GM19025 (cell line): Measurements from ENCODE around the gene IL18BP.

ENCODE experiments used
- ATAC-seq: cut with Tn5 transposase; IDR thresholded peaks from one replicate; pipeline ENCODE4 v1.9.1; 2021; ENCODE audit warnings: mild to moderate bottlenecking, low read depth, moderate library complexity; ENCODE audit not compliant: unreplicated experiment

IL18BP gene

DNA sequence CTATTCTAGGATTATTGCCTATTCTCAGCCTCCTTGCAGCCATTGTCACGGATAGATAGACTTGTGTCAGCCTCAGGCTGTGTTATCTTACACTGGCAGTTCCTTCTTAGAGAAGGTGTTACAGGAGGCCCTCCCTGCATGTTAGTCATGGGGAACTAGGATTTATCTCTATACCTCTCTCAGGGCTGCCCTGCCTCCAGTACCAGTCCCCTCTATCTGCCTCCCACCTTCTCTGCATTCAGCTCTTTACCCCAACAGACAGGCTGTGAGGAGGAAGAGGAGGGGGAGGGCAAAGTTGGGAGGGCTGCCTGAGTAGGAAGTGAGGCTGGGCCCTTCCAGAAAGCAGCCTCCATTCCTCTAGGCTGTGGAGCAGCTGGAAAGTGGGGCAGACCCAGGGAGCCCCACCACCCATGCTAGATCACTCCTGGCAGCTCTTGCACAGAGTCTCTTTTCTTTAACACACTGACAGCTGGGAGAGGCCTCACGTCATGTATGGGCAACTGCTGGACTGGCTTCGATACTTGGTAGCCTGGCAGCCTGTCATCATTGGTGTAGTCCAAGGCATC is 2.9 kb upstream of the IL18BP start:
- no peak for ATAC-seq

DNA sequence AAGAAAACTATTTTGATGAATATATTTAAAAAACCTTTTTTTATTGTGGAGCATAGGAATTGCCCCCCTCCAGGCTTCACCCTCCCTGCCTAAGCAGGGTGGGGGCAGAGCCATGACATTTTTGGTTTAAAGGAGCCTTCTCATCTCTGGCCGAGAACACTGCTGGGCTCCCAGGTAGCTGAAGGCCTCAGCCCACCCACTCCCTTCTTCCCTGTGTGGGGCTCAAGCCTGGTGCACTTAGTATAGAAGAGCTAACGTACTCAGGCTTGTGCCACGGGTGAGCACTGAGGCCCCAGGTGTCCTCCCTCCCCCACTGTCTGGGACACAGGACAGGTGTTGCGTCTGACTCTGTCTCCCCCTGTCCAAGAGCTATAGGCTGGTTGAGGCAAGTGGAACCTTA is 2.2 kb upstream of the IL18BP start:
- no peak for ATAC-seq

DNA sequence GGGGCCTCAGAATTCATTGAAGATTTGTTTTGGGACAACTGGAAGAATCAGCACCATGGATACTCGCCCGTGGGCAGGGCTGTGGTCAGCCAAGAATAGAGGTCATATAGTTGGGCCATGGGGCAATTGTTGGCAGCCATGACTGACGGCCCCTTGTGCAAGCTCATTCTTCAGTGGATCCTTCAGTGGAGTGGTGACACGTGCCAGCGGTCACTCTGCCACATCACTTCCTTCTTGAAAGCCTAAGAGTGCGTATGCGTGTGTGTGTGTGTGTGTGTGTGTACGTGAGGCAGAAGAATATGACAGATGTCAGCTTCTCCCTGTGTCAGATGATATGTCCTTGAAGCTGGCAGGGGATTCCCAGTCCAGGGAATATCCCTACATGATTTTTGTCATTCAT is 1.8 kb upstream of the IL18BP start:
- no peak for ATAC-seq

DNA sequence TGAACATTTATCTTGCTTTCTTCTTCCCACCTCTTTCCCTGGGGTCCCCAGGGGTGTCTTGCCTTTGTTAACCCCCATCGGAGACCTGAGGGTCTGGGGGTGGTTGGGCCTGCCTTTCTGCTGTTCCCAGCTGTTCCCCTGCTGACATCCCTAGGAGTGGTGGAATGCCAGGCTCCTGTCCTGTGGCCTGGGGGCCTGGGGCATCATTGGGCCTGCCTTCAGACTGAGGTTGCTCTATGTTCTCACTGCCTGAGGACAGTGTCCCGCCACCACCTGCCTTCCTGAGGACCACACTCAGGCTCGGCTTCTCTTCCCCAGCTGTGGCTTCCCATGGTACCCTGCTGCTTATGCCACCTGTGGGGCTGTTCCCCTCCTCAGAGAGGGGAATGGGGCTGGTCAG is 1.1 kb upstream of the IL18BP start:
- no peak for ATAC-seq

DNA sequence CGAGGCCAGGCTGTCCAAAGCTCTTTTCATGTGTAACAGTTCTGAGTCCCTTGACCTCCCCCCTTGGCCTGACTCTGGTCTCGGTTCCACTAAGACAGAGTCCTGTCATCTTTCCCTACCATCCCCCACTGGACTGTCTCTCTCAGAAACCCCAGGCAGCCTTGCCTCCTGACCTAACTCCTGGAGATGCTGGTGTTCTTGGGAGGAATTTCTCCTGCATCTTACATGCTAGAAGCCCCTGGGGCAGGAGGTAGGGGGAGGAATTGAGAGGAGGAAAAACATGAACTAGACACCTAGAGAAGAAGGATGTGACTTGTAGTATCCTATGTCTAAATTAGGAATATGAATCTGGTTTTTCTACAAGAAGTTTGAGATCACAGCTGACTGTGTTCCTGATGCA is 648 bp upstream of the IL18BP start:
- ATAC-seq, result no peak

DNA sequence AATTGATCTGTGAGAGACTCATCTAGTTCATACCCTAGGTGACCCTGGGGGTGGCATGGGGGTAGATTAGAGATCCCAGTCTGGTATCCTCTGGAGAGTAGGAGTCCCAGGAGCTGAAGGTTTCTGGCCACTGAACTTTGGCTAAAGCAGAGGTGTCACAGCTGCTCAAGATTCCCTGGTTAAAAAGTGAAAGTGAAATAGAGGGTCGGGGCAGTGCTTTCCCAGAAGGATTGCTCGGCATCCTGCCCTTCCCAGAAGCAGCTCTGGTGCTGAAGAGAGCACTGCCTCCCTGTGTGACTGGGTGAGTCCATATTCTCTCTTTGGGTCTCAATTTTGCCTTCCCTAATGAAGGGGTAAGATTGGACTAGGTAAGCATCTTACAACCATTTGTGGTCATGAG is 653 bp downstream of the IL18BP start:
- no peak for ATAC-seq

DNA sequence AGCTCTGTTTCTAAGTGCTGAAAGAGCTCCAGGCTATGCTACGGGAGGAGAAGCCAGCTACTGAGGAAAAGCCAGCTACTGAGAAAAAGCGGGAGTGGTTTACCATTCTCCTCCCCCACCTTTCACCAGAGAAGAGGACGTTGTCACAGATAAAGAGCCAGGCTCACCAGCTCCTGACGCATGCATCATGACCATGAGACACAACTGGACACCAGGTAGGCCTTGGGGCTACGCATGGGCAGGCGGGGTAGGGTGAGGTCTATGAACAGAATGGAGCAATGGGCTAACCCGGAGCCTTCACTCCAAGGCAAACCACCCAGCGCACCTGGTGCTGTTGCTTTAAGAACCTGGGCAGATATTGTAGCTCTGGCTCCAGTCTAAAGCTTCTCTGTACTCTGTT is 1.1 kb downstream of the IL18BP start:
- ATAC-seq, result no peak

DNA sequence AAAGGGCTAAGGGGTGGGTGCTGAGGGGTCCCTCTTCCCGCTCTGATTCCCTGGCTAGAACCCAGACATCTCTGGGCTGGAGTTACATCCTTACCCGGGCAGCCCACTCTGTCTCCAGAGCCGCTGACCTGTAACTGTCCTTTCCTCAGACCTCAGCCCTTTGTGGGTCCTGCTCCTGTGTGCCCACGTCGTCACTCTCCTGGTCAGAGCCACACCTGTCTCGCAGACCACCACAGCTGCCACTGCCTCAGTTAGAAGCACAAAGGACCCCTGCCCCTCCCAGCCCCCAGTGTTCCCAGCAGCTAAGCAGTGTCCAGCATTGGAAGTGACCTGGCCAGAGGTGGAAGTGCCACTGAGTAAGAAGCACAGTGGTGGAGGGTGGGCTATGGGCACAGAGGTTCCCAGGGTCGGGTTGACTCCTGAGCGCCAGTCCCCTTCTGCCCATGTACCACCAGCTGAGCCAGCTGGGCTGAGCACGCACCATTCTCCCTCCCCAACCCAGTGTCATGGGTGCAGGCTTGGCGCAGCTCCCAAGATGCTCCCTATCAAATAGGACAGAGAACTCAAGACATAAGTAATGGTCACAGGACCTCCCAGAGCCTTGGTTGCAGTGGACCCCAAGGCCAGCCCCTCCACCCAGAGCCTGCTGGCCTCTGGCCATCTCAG is 1.6 kb downstream of the IL18BP start:
- ATAC-seq, result no peak

DNA sequence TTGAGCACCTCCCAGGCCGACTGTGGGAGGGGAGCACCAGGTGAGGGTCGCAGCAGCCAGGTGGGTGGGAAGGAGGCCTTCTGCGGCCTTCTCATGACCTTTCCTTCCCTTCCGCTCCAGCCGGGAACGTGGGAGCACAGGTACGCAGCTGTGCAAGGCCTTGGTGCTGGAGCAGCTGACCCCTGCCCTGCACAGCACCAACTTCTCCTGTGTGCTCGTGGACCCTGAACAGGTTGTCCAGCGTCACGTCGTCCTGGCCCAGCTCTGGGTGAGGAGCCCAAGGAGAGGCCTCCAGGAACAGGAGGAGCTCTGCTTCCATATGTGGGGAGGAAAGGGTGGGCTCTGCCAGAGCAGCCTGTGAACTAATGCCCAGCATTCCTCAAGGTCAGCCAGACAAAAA is 2.6 kb downstream of the IL18BP start:
- ATAC-seq, result no peak

DNA sequence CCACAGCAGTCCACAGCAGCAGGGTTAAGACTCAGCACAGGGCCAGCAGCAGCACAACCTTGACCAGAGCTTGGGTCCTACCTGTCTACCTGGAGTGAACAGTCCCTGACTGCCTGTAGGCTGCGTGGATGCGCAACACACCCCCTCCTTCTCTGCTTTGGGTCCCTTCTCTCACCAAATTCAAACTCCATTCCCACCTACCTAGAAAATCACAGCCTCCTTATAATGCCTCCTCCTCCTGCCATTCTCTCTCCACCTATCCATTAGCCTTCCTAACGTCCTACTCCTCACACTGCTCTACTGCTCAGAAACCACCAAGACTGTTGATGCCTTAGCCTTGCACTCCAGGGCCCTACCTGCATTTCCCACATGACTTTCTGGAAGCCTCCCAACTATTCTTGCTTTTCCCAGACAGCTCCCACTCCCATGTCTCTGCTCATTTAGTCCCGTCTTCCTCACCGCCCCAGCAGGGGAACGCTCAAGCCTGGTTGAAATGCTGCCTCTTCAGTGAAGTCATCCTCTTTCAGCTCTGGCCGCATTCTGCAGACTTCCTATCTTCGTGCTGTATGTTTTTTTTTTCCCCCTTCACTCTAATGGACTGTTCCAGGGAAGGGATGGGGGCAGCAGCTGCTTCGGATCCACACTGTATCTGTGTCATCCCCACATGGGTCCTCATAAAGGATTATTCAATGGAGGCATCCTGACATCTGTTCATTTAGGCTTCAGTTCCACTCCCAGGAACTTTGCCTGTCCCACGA is 3.3 kb downstream of the IL18BP start:
- ATAC-seq, result no peak

DNA sequence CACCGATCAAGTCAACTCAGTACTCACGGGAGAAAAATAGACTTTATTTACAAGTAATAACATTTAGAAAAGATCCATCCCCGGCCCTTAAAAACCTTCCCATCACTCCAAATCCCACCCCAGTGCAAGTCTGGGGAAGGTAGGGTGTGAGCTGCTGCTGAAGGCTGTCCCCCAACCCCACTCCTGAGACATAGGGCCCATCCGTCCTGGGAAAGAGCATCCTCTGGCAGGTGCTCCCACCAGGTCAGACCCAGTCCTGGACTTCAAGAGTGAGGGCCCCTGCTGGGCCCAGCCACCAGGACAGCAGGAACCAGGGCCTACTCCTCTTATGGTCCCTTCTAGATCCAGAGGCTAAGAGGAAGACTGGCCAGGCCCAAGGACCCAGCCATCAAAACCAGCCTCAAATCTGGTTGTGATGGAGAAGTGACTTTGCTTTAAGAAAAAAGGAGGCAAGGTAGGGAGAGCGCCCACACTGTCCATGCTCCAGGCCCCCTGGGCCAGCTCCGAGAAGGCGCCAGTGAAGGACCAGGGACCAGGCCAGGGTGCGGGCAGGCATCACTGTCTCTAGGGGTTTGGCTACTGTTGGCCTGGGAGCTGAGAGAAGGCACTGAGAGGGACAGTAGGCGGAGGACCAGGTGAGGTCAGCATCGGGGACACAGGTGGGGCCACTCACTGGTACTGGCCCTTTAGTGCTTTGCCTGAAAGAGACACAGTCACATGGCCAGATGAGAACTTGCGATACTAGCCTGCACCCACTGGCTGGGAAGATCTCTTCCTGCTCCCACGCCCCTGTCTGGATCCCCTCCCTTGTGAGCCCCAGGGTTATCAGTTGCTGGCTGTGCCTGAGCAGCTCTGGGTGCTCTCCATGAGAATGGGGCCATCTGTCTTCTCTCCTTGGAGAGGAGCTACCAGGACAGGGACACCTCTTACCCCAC is 4.4 kb downstream of the IL18BP start:
- ATAC-seq, result no peak

DNA sequence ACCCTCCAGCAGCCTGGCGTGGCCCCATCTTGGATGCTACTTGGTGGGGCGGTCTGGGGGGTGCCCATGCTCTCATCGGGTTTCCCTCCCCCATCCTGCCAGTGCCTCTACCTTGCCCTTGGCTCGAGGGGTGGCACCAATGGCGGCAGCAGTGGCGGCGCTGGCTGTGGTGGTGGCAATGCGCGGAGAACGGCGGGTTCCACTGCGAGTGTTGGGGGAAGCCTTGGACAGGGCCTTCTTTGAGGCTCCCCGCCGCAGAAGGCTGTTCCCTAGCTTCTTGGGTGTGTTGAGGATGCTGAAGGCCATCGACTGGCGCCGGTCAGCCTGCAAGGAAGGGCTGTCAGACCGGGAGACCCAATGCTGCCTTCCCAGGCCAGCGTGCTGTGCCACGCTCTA is 5.1 kb downstream of the IL18BP start:
- no peak for ATAC-seq

DNA sequence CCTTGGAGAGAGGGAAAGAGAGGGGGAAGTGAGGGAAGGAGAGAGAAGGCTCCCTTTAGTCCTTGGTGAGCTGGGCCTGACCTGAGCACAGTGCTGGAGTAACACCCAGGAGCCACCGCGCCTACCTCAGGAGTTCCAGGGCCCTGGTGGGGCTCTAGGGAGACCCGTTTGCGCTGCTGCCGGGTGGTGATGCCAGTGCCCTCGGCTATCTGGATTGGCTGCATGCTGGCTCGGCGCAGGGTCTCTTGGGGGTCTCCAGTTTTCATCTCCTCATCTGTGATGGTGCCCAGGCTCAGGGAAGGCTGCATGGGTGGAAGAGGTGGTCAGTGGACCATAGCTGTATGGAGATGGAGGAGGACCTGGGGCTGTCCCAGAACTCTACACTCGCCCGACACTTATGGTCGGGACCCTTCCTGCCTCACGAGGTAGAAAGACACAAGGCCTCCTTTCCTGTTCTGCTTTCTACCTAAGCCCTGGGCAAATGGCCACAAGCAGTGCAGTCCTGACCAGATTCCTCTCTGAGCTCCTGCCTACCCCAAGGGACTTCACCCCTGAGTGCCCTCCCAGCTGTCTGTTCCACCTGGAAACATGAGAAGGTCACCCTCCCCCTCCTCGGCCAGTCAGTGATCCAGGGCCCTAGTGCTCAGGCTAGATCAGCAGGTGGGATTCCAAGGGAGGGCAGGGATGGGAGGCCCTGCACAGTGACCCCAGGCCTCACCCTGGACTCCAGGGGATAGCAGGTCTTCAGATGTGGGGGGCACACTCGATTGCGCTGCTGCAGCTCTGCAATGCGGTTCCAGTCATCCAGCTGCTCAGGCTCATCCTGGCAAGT is 6.0 kb downstream of the IL18BP start:
- ATAC-seq, result no peak

DNA sequence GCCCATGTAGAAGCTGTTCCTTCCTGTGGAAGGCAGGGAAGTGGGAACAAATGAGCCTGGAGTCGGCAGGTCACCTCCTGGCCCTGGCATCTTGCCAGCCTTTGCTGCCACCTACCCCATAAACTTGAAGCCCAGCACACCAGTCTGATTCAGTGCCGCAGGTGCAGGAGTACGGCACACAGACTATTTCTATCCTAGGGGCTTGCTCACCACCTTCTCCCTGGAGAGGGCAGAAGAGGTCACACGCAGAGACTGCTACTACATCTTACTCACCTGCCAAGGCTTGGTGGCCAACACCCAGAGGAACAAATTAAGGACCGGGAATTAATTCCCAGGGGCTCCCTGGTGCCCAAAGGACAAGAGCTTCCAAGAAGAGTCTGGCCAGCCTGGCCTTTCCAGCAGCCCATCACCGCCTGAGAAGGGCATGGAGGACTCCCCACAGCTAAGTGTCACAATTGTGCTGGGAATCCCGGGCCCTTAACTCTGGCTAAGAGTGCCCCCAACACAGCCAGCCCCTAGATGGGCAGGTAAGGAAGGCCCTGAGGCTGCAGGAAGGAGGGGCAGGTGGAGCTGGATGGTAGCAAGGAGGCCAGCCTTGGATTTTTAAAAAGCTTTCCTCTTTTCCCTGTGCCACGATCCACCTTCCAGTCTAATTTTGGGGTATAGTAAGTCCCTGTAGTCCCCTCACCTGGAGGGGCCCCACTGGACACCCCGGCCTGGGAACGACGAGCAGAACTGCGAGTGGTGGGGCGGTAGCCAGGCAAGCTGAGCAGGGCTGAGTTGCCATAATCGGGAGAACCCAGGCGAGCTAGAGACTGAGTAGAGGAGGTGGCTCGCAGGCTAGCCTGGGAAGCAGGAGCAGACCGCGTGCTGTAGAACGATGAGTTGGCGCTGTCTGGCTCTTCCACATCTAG is 6.9 kb downstream of the IL18BP start:
- ATAC-seq, result no peak

DNA sequence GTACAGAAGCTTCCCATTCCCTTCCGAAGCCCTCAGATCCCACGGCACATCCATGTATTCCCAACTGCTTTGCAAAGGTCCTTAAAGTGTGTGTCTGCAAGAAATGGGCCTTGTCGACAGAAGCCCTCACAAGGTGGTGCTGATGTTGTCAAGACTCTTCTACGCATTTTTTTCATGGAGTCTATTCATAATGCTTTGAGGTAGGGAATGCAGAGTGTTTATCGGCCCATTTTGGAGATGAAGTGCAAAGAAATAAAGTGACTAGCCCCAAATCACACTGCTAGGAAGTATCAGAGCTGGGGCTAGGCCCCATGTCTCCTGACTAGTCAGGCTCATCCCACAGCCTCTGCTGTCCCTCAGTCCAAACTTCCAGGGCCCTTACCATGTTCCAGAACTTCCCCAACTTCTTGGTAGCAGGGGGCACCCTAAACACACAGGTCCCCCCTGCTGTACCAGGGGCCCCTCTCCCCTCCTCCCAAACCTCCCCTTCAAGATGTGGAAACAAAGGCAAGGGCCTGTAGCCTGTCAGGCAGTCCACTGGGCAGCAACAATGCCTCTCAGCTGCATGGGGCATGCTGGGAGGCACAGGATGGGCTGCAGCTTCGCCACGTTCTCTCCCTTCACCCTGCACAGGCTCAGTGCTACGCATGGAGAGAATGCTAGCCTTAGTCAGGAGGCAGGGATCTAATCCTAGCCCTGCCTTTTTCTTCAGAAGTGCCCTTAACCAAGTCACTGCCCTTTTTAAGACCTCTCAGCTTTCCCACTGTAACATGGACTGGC is 7.8 kb downstream of the IL18BP start:
- no peak for ATAC-seq

DNA sequence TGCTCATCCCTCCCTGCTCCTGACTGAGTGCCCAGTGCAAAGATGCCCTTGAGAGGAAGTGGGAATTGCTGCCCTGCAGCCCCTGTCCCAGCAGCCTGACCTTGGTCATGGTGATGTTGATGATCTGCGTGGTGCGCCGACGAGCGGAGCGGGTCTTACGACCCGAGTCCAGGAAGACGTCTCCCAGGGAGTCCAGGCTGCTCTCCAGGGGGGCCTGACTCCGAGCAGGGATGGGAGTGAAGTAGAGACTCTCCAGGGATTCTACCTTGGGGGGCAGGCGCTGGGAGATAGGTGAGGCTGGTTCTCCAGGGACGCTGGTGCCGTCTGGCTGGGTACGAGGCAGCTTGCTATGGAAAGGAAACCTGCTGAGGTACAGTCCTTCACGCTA is 8.4 kb downstream of the IL18BP start:
- ATAC-seq, result no peak

DNA sequence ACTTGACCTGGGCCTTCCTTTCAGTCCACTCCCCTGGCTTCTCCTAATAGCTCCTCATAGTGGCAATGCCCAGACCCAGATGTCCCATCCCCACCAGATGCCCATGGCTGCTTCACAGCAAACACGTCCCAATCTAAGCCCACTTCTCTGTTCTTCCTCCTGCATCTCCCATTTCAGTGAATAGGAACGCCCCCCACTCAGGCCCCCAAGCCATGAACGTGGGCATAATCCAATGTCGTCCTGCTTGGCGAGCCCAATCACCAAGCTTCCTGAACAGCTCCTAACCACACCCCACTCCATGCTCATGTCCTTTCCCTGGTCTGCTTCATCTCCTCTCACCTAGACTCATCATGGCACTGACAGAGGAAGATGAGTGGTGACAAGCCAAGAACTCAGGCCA is 8.9 kb downstream of the IL18BP start:
- ATAC-seq, result no peak

DNA sequence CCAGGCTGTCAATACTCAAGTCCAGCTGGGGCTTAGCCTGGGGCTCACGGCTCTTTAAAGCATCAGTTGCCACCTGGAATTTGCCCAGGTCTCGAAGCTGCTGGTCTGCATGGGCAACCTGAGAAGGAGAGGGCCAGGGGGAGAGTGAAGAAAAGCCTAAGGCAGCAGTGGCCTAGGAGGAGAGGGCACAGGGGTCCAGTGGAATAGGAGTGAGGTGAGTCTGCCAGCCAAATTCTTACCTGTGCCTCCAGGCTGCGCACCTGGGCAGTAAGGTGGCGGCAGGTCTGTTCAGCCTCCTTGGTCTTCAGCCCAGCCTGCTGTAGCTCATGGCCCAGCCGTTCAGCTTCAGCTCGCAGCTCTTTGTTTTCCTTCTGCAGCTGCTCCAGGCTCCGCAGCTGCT is 10.0 kb downstream of the IL18BP start:
- ATAC-seq, result no peak
